GM21526 (cell line): ENCODE data around the gene TPPP3.
"Not testable (repeated sequence)": the region's sequence is repeated elsewhere in the genome, so short reads cannot be mapped to it uniquely, and the experiment has no call there.

ENCODE experiments used
- ATAC-seq: cut with Tn5 transposase; IDR thresholded peaks from one replicate; pipeline ENCODE4 v1.9.1; 2021; ENCODE audit warnings: moderate library complexity; ENCODE audit not compliant: unreplicated experiment, low FRiP score

TPPP3 gene

DNA sequence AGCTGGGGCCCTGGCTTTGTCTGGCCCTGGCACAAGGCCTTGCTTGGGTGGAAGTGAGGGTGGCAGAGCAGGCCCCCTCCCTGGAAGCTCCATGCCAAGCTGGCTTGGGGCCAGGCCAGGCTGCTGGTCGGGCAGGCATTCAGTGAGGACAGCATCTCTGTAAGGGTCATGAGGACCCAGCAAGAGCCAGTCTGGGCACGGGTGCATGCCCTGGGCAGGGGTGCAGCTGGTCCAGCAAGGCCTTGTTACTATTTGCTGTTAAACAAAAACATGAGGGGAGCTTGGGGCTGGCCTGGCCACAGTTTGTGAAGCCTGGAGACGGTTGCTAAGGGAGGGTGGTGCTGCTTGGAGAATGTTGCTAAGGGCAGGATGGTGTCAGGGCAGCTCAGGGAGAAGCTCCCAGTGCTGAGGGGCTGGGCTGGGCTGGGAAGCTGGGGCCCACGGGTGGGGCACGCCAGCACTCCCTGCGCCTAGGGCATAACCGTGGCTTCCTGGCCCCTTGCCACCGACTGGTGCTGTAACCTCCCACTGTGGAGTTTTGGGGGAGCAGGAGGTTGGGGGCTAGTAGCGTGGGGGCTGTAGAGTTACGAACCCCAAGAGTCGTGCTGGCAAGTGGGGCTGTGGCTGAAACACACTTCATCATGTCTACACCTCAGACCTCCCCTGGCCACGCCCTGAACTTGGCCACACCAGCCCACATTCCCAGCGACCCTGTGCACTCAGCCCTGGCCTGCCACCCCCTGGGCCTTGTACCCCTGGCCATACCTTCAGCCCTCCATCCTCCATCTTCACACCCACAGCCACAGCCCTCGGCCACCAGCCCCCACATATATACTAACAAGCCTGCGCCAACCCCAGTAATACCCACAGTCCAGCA is 1.6 kb downstream of the TPPP3 start:
- no peak for ATAC-seq

DNA sequence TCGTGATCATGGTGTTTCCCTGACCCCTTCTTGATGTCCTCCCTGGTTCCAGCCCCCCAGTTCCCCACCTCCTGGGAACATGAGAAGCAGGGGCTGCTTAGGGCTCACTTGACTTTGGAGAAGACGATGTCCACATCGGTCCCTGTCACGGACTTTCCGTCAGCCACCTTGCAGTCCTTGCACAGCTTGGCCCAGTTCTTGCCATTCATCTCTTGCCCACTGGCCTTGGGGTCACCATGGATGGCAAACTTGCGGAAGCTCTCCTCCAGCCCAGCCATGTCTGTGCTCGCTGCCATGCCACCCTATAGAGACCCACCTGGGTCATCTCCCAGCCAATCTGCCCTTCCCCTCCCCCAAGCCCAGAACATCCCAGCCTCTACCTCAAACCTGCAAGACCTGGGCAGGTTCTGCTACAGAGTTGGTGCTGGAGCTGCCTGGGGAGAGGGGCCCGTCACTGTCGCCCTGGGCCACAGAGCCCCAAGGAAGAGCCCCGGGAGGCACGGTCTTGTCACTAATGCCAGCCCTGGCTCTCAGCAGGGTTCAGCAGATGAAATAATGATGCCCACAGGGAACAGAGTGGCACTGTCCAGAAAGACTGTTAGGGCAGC is 2.4 kb downstream of the TPPP3 start:
- ATAC-seq = no peak

DNA sequence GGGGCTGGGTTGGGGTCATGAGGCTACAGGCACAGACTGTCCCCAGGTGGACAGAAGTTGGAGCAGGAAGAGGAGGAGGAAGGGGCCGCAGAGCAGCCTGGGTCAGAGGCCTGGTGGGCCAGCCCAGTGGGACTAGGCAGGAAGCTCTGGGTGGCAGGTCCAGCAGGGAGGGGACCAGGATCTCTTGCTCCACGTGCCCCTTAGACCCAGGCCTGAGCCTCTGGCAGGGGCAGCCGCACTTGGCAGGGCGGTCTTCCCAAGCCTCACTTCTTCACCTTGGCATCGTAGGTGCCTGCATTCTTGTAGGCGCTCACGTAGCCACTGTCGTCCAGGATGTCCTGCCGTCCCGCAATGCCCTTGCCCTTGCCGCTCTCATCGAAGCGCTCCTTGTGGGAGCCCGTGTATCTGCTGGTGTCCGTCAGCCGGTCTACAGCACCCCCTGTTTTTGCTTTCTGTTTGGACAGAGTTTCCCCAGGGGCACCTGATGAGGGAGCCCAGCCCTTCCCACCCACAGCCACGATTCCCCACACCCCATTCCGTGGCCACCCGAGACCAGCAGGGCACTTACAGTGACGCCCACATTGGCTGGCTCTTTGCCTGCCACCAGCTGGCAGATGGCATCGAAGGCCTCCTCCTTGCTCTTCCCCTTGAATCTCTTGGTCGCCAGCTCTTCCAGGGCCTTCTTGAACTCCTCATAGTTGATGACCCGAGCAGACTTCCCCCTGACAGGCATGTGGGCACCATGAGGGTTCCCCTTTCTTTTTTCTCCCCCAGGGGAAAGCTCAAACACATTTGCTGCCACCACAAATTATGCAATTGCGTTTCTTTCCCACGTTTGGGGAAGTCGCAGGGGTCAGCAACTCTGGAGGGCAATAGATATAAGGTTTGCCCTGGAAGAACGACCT is 3.1 kb downstream of the TPPP3 start:
- ATAC-seq = no peak

DNA sequence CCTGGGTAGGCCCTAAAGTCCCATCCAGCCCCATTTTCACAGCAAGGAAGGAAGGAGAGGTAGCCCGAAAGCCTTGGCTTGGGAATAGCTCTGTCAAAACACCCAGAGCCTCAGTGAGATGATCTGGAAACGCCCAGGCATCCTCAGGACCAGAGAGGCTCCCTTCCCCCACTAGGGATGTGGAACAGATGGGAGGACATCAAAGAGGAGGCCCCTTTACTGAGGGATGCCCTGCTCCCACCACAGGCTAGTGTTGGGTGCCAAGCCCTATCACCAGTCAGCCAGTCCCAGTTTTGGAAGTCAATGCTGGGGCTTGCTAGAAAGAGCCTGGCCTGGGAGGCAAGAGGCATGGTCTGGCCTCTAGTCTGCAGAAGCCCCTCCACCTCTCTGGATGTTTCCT is 4.7 kb downstream of the TPPP3 start:
- no peak for ATAC-seq

DNA sequence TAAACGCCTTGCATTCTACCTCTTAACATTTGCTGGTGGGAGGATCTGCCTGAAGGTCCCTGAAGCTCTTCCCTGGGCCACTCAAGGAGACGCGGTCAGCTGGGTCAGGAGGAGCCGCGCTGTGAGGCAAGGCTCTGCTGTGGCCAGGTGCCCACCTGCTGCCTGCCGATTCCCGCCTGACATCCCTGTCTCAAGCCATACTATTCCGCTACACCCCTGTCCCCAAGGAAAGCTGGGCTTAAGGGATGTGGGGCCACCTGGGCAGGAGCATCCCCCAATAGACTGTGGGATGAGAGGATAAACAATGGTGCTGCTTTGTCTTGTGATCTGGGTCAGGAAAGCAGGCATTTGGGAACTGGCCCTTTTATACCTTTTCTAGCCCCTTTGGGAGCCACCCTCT is 5.1 kb downstream of the TPPP3 start:
- no peak for ATAC-seq

DNA sequence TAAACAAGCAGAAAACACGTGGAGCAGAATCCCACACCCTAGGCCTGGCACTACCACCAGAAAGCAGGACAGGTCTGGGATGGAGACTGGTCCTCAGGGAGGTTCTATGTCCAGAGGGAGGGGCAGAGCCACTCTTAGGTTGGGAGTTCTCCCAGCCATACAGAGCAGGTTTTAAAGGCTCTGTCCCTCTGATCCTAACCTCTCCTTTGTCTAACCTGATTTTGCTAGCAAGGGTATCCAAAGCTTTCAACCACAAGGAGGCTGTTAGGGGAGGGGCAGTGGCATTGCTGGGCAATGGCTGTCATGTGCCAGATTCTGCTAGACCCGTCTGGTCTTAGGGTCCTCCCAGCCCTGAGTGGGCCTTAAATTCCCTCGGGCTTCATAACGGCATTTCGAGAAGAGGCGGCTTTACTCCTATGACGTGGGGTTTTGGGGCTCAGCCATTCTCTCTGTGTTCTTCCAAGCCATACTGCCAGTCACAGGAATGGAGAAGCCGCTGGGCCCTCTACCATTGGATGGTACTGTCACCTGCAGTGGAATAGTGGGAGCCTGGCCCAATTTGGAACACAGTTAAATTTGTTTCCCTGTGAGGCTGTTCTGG is 5.7 kb downstream of the TPPP3 start:
- no peak for ATAC-seq

DNA sequence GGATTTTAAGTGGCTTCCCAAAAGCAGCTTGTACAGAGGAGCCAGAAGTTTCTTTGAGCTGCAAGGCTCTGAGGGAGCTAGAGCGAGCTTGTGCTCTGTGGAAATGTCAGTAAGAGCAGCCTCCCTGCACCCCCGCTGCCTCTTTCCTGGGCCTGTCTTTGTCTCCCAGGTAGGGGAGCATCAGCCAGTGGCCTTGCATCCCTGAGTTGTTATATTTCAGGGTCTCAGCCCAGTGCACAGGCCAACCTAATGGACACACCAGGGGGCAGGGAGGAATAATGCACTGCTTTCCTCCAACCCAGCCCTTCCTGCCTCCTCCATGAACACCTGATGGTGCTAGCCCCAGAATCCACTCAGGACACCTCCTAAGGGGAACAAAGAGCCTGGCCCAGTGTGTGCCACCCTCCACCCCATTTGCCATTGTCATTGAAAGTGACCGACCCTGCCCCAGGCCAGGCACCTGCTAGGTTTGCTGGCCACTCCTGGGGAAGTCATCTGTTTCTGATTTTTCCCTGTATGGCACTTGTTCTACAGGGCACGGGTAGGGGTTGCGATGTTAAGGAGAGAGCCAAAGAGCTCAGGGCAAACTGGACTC is 6.3 kb downstream of the TPPP3 start:
- no peak for ATAC-seq

DNA sequence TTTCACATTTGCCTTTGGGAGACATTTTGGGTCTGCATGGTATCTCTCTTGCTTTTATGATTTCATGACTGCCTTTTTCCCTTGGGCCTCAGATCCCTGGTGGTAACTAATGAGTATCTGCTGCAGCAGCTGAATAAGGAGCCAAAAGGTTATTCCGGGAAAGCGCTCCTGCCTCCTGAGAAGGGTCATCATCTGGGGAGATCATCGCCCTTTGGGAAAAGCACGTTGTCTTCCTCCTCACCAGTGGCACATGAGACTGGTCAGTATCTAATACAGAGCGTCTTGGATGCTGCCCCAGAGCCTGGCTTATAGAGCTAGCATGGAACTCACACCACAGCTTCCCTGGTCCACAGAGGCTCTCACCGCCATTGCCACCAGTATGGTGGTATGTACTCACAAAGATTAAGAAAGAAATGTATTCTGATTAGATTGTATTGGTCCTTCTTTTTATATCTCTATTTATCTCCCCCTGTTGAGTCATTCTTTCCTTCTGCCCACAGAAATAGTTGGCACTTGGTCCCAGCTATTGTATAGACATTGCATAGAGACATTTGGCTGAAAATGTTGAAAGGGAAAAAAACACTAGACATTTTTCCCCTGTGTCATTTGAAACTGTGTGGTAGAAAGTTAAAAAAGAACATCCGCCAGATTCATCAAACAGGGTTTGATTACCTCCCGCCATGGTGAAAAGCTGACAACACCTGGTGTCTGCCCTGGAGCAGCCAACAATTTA is 8.4 kb downstream of the TPPP3 start:
- ATAC-seq = no peak

DNA sequence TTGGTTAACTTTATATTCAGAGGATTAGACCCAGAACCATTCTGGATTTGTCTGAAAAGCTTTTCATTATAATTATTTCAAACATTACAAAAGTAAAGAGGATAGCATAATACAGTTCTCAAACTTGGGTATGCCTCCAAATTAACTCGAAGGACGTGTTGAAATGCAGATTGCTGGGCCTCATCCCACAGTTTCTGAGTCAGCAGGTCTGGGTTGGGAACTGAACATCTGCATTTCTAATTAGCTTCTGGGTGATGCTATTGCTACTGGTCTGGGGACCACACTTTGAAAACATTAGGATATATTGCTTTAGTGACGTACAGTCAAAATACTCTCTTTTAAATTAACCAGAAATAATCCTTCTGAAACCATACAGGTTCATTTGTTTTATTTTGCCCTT is 10.0 kb downstream of the TPPP3 start:
- no peak for ATAC-seq

DNA sequence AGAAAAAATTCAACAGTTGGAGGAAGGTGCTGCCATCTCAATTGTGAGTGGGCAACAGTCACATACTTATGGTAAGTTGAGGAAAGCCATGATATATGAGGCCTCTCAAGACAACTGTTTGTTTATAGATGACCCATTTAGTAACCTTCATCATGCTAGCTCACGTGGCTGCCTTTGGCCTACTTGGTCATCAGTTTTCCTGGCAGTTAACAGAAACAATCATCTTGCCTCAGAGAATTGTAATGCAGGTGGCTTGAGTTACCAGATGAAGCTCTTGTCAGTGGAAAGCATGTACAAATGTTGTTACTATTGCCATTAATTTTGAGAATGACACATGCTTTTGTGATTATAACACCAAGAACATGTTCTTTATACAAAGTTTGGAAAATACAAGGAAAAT is 14.7 kb downstream of the TPPP3 start:
- no peak for ATAC-seq

DNA sequence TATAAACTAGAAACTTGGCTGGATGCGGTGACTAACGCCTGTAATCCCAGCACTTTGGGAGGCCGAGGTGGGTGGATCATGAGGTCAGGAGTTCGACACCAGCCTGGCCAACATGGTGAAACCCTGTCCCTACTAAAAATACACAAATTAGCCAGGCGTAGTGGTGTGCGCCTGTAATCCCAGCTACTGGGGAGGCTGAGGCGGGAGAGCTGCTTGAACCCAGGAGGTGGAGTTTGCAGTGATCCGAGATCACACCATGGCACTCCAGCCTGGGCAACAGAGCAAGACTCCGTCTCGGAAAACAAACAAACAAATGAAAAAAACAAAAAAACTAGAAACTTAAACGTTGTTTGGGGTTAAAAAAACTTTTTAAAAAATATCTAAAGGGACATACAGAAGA is 17.3 kb downstream of the TPPP3 start:
- ATAC-seq = not testable (repeated sequence)

DNA sequence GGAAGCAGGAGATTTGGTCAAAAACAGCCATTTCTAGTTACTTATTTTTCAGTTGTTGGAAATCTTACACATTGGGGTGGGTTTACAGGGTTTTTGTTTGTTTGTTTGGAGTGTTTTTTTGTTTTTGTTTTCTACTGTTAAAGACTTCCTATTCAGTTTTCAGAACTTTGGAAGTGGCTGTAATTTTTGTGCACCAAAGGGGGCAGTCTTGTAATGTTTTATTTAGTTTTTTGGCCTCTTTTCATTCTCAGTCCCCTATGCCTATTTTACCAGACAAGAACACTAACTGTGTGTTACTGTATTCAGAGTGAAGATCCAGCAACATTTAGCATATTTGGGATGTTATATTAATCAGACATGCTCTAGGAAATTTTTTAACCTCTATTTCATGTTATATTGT is 20.6 kb downstream of the TPPP3 start:
- ATAC-seq = no peak

DNA sequence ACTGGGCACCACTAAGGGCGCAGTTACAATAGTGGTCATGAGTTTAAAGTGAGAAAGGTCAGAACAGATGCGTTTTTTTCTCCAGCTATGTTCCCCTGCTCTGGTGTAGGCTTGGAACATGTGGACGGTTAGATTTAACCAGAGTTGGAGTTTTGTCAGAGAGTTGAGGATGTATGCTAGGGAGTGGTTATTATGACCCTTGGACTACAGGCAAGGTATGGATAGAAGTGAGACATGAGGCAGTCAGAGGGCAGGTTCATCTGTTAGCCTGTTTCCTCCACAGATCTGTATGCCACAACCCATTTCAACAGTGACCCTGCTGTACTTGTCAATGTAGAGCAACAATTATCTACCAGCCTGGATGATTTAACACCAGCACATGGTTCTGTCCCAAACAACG is 22.6 kb downstream of the TPPP3 start:
- no peak for ATAC-seq

DNA sequence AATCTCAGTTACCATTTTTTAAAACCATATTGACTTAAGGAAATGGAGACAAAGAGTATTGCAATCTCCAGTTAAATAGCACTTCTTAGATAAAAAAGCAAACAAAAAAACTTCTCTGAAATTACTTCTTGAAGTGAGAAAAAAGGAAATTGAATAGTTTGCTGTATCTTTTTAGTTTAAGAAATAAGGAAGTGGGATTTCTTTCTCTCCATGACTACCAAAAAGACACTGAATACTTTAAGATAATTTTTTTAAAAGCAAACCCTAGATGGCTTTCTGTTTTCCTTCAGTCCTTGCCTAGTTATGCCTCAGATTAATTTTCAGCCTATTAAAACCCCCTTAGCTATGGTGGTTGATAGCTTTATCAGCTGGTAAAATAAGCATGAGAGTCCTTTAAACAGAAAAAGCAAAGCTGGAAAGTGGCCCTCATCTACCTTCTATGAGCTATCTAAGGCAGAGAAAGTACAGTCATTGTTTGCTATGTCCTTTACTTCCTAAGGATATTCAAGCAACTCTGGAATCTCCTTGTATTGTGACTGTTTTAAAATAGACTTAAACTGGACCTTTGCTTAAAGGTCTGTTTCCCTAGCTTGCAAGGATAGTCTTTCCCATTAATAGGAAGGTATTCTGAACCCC is 28.6 kb downstream of the TPPP3 start:
- no peak for ATAC-seq

DNA sequence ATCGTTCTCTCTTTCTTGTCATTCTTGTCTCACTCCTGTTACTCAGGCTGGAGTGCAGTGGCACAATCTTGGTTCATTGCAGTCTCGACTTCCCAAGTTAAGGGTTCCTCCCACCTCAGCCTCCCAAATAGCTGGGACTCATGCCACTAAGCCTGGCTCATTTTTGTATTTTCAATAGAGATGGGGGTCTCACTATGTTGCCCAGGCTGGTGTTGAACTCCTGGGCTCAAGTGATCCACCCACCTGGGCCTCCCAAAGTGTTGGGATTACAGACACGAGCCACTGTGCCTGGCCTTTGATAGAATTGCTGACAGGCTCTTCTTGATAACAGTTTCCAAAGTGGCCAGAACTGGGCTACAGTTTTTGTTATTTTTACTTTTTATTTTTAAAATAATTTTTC is 32.3 kb downstream of the TPPP3 start:
- no peak for ATAC-seq

DNA sequence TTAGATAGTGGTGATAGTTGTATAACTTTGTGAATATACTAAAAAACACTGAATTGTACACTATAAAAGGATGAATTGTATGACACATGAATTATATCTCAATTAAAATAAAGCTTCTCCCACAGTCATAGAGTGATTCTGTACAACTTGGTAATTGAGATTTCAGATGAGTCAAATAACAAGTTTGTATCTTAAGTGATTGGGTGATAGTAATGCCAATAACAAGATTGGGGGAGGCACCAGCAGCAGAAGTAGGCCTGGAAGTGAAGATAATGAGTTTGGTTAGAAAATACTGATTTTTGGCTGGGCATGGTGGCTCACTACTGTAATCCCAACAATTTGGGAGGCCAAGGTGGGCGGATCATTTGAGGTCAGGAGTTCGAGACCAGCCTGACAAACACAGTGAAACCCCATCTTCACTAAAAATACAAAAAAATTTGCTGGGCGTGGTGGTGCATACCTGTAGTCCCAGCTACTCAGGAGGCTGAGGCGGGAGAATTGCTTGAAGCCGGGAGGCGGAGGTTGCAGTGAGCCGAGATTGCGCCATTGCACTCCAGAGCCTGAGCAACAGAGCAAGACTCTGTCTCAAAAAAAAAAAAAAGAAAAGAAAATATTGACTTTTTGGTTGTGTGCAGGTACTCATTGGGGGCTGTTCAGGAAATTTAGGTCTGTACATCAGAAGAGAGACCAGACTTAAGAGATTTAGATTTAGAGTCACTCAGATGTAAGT is 33.6 kb downstream of the TPPP3 start:
- ATAC-seq = not testable (repeated sequence)

DNA sequence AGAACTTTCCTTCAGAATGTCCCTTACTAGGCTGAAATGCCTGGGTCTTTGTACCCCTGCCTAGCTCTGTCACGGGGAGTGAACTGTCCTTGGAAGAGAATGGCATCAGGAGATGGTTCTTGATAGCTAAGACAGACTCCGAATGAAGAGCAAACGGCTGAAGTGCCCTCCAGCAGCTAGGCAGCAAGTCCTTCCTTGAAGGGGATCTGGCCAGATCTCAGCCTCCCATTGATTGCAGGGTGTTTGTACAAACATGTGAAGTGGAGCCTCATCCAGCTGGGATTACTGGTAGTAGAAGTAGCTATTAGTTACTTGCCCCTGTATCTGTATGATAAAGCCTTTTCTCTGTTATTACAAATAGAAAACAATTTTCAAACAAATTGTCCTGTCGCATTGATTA is 35.7 kb downstream of the TPPP3 start:
- ATAC-seq = no peak

DNA sequence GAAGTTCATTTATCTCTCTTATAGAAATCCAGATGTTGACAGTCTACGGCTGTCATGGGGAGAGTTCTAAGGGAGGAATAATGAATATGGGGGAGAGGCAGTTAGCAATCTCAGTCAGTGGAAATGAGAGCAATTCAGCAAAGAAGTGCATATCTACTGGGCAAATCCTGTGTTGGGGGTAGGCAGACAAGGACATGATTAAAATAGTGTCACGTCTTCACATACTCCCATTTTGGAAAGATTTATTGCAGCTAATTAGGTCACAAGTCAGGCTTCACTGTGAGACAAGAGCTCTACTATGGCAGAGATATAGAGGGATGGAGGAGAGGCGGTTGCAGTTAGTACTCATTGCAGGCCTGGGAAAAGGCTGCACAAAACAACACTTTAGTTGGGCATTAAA is 36.9 kb downstream of the TPPP3 start:
- no peak for ATAC-seq

DNA sequence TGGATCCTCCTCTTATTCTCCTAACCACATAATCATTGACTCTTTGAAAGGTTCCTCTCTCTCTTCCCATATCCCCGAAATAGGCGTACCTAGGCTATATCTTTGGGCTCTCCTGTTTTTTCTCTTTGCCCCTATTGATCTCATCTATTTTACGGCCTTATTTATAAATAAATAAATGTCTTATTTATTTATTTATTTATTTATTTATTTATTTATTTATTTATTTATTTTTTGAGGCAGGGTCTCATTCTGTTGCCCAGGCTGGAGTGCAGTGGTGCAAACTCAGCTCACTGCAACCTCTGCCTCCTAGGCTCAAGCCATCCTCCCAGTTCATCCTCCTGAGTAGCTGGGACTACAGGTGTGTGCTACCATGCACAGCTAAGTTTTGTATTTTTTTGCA is 40.8 kb downstream of the TPPP3 start:
- ATAC-seq = not testable (repeated sequence)
